GM18505 (cell line): Measurements from ENCODE around the gene EDDM13.
"Not testable (repeated sequence)": the region's sequence is repeated elsewhere in the genome, so short reads cannot be mapped to it uniquely, and the experiment has no call there.

Source experiments
- ATAC-seq: cut with Tn5 transposase; IDR thresholded peaks from one replicate; pipeline ENCODE4 v1.9.1; 2021; ENCODE audit not compliant: unreplicated experiment
- POLR2A ChIP-seq: IDR thresholded peaks from 4 replicates; pipeline ENCODE4 v1.6.1; 2011; ENCODE audit warnings: borderline replicate concordance; ENCODE audit not compliant: insufficient read depth, insufficient read length; ENCODE audit errors: extremely low read depth

EDDM13 gene

GRCh38 chr19:56321254-56321988, 48.9 kb downstream of the EDDM13 start:
- ATAC-seq: no peak
- no peak for TF ChIP-seq POLR2A

- TF ChIP-seq POLR2A: no peak
- no peak for ATAC-seq
Measured at GRCh38 chr19:56321989-56322440, 49.5 kb downstream of the EDDM13 start.

- ATAC-seq: no peak
- TF ChIP-seq POLR2A: no peak
Measured at GRCh38 chr19:56324436-56324835, 51.9 kb downstream of the EDDM13 start.

- TF ChIP-seq POLR2A: no peak
- no peak for ATAC-seq
Measured at GRCh38 chr19:56332695-56333094, 60.1 kb downstream of the EDDM13 start.

- no peak for ATAC-seq
- TF ChIP-seq POLR2A: no peak
Measured at GRCh38 chr19:56333506-56333905, 61.0 kb downstream of the EDDM13 start.

- not testable (repeated sequence) for ATAC-seq
Measured at GRCh38 chr19:56335371-56335770, 62.8 kb downstream of the EDDM13 start.

GRCh38 chr19:56337077-56337476, 64.5 kb downstream of the EDDM13 start:
- not testable (repeated sequence) for ATAC-seq

- not testable (repeated sequence) for ATAC-seq
Measured at GRCh38 chr19:56339031-56339430, 66.5 kb downstream of the EDDM13 start.

- TF ChIP-seq POLR2A: no peak
- ATAC-seq: no peak
Measured at GRCh38 chr19:56341948-56342347, 69.4 kb downstream of the EDDM13 start.

GRCh38 chr19:56347163-56347778, 74.7 kb downstream of the EDDM13 start:
- no peak for ATAC-seq
- no peak for TF ChIP-seq POLR2A

- TF ChIP-seq POLR2A: no peak
- no peak for ATAC-seq
Measured at GRCh38 chr19:56348289-56348877, 75.8 kb downstream of the EDDM13 start.

- no peak for TF ChIP-seq POLR2A
- no peak for ATAC-seq
Measured at GRCh38 chr19:56350416-56351045, 78.0 kb downstream of the EDDM13 start.

- TF ChIP-seq POLR2A: no peak
- no peak for ATAC-seq
Measured at GRCh38 chr19:56351208-56351607, 78.7 kb downstream of the EDDM13 start.

- no peak for ATAC-seq
- no peak for TF ChIP-seq POLR2A
Measured at GRCh38 chr19:56355517-56355916, 83.0 kb downstream of the EDDM13 start.
